Activated CD8-positive, alpha-beta memory T cell treated with anti-CD3 and anti-CD28 coated beads, Interleukin-2, amount 10 ng/mL, durations not matched to agents 7 days and 5 days (primary cell): Measurements from ENCODE around the gene PSTK. TPM values are rescaled to one million over a fixed set of nuclear protein-coding genes. Genes with fewer than 3 reads are reported as not detected.

ENCODE experiments used
- ATAC-seq: fragments of 150-1000 bp; cut with Tn5 transposase; one replicate; pipeline ENCODE4 v1.10.0; 2021; ENCODE audit warnings: moderate library complexity
- CTCF ChIA-PET: fragments of 350-600 bp; sonication (Branson Sonifier 250); formaldehyde crosslinking; loops from one replicate; lab custom pipeline; 2021; ENCODE audit warnings: antibody characterized with exemption; lab: Charles Lee
- DNase-seq: peaks from one replicate; pipeline ENCODE4 v3.0.0-alpha.2; 2020
- H3K27ac Mint-ChIP-seq: one replicate; pipeline ENCODE4 v1.8.0; 2021; ENCODE audit warnings: mild to moderate bottlenecking, mixed read lengths
- H3K27me3 Mint-ChIP-seq: one replicate; pipeline ENCODE4 v1.8.0; 2021; ENCODE audit warnings: mixed read lengths
- H3K36me3 Mint-ChIP-seq: one replicate; pipeline ENCODE4 v1.8.0; 2021; ENCODE audit warnings: mild to moderate bottlenecking, mixed read lengths
- H3K4me1 Mint-ChIP-seq: one replicate; pipeline ENCODE4 v1.8.0; 2021; ENCODE audit warnings: mixed read lengths
- H3K4me3 Mint-ChIP-seq: one replicate; pipeline ENCODE4 v1.8.0; 2021; ENCODE audit warnings: mild to moderate bottlenecking, moderate library complexity, mixed read lengths
- H3K9me3 Mint-ChIP-seq: one replicate; pipeline ENCODE4 v1.8.0; 2022; ENCODE audit warnings: low read depth, mixed read lengths
- total RNA-seq, 2 experiments: library from RNA; stranded (reverse); gene quantifications; one replicate each; pipeline ENCODE4 v1.2.3, GENCODE V29; 2021

Gene PSTK
- total RNA-seq, 2 experiments from 2014 or later: 2.8 to 4.5 TPM

- DNase-seq (no peak), ATAC-seq (no peak)
- no peak overlapping the region for H3K4me3 Mint-ChIP-seq
- H3K36me3 Mint-ChIP-seq: peaks cover 2% of the 10 kb centered on the region
- CTCF ChIA-PET: no interaction called here
- H3K27me3 Mint-ChIP-seq: peaks cover 19% of the 10 kb centered on the region
- no peak overlapping the region for H3K27ac Mint-ChIP-seq
- peaks cover 24% of the 10 kb centered on the region for H3K9me3 Mint-ChIP-seq
- no peaks in the 10 kb centered on the region for H3K4me1 Mint-ChIP-seq
Observed at GRCh38 chr10:122968698-122969097, 11.5 kb upstream of the PSTK start.

DNA sequence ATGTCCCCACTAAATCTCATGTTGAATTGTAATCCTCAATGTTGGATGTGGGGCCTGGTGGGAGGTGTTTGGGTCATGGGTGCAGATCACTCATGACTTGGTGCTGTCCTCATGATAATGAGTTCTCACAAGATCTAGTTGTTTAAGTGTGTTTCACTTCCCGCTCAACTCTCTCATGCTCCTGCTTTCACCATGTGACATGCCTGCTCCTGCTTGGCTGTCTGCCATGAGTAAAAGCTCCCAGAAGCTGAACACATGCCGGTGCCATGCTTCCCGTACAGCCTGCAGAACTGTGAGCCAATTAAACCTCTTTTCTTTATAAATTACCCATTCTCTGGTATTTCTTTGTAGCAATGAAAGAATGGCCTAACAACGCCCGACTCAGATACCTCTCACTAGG, 6.2 kb upstream of the PSTK start:
- H3K36me3 Mint-ChIP-seq: no peaks in the 10 kb centered on the region
- no peaks in the 10 kb centered on the region for H3K4me1 Mint-ChIP-seq
- CTCF ChIA-PET: no interaction called here
- no peak for DNase-seq
- no peak overlapping the region for H3K27ac Mint-ChIP-seq
- peaks cover 2% of the 10 kb centered on the region for H3K9me3 Mint-ChIP-seq
- H3K4me3 Mint-ChIP-seq: no peak overlapping the region
- no peak for ATAC-seq
- peaks cover 7% of the 10 kb centered on the region for H3K27me3 Mint-ChIP-seq

- no peak overlapping the region for H3K4me3 Mint-ChIP-seq
- DNase-seq: no peak
- H3K27ac Mint-ChIP-seq: no peak overlapping the region
- ATAC-seq: no peak
- CTCF ChIA-PET: no interaction called here
- no peaks in the 10 kb centered on the region for H3K4me1 Mint-ChIP-seq
- H3K36me3 Mint-ChIP-seq: no peaks in the 10 kb centered on the region
- no peaks in the 10 kb centered on the region for H3K9me3 Mint-ChIP-seq
- peaks cover 7% of the 10 kb centered on the region for H3K27me3 Mint-ChIP-seq
Observed at GRCh38 chr10:122974543-122975064, 5.6 kb upstream of the PSTK start.

- Mint-ChIP-seq H3K27me3 (peaks cover 7% of the 10 kb centered on the region), H3K27ac (peak overlapping the region; percentile 97), H3K36me3 (no peaks in the 10 kb centered on the region), H3K4me3 (peak overlapping the region; percentile 86), H3K4me1 (peaks cover 22% of the 10 kb centered on the region), H3K9me3 (no peaks in the 10 kb centered on the region)
- CTCF ChIA-PET: interaction anchor here (1.5 to 4.5 kb wide), 6 partner anchors 9 to 31 kb away, joined by 5 to 43 read pairs (median 6); partner anchors contain the start of genes ACADSB and IKZF5
- ATAC-seq (no peak), DNase-seq (no peak)
Observed at GRCh38 chr10:122981066-122981464, 864 bp downstream of the PSTK start.

DNA sequence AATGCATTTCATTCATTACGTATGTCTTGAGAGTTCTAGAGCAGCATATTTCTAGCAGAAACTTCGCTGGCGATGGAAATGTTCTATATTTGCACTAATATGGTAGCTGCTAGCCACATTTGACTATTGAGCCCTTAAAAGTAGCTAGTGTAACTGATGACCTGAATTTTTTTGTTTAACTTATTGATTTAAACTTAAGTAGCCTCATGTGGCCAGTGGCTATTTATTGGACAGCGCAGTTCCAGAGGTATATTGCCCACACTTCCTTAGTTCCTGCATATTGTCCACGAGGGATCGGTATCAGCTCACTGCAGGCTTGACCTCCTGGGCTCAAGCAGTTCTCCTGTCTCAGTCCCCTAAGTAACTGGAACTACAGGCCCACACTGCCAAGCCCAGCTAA, 3.7 kb downstream of the PSTK start:
- H3K36me3 Mint-ChIP-seq: no peaks in the 10 kb centered on the region
- no peak overlapping the region for H3K4me3 Mint-ChIP-seq
- CTCF ChIA-PET: interaction anchor here (0.8 to 1.8 kb wide), 2 partner anchors 32 to 38 kb away, joined by 3 to 6 read pairs; no protein-coding TSS in a partner anchor
- no peak overlapping the region for H3K27ac Mint-ChIP-seq
- peaks cover 22% of the 10 kb centered on the region for H3K4me1 Mint-ChIP-seq
- no peak for DNase-seq
- no peaks in the 10 kb centered on the region for H3K9me3 Mint-ChIP-seq
- H3K27me3 Mint-ChIP-seq: no peaks in the 10 kb centered on the region
- no peak for ATAC-seq

GRCh38 chr10:122984708-122985107, 4.5 kb downstream of the PSTK start:
- DNase-seq: no peak
- no peaks in the 10 kb centered on the region for H3K27me3 Mint-ChIP-seq
- no peaks in the 10 kb centered on the region for H3K9me3 Mint-ChIP-seq
- CTCF ChIA-PET: no interaction called here
- no peak overlapping the region for H3K4me3 Mint-ChIP-seq
- no peak for ATAC-seq
- H3K27ac Mint-ChIP-seq: no peak overlapping the region
- H3K36me3 Mint-ChIP-seq: no peaks in the 10 kb centered on the region
- H3K4me1 Mint-ChIP-seq: peaks cover 21% of the 10 kb centered on the region

DNA sequence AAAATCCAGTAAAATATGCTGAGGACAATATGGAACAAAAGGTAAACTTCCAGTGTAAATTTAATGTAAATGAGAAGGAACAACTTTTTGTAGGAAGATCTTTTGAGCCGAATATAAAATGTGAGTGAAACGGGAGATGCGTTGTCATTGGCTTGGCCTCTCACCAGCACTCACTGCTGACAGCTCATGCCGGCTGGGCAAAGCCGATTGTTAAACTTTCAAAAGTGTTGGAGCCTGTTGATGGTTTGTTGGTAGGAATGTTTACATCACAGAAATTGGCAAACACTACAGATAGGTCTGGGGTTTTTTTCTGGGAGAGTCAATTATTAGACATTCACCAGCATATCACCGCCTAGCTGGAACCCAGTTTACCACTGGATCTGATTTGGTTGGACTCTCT, 6.1 kb downstream of the PSTK start:
- Mint-ChIP-seq H3K36me3 (peaks cover 3% of the 10 kb centered on the region), H3K27me3 (no peaks in the 10 kb centered on the region), H3K4me3 (no peak overlapping the region), H3K4me1 (peaks cover 7% of the 10 kb centered on the region), H3K9me3 (no peaks in the 10 kb centered on the region), H3K27ac (no peak overlapping the region)
- DNase-seq (no peak), ATAC-seq (no peak)
- CTCF ChIA-PET: no interaction called here

- Mint-ChIP-seq H3K27me3 (no peaks in the 10 kb centered on the region), H3K4me1 (no peaks in the 10 kb centered on the region), H3K4me3 (no peak overlapping the region), H3K9me3 (no peaks in the 10 kb centered on the region), H3K27ac (no peak overlapping the region), H3K36me3 (peaks cover 6% of the 10 kb centered on the region)
- CTCF ChIA-PET: no interaction called here
- ATAC-seq: no peak
- no peak for DNase-seq
Observed at GRCh38 chr10:122988501-122988900, 8.3 kb downstream of the PSTK start.

DNA sequence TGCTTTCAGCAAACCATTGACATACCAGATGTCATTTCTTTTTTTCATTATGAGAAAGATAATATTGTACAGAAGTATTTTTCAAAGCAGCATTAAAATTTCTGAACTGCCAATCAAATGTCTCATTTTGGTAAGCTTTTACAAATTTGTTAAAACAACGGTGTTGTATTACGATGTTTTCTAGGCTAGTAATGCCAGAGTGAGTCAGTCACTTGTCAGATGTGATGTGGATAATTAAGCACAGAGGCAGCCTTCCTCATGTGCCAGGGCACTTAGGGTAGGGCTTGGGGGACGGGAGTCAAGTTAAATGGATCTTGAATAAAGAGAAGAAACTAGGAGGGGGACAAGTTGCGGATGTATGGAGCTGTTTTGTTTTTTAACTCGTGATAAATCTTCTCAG, 10.1 kb downstream of the PSTK start:
- no peaks in the 10 kb centered on the region for H3K27me3 Mint-ChIP-seq
- no peaks in the 10 kb centered on the region for H3K9me3 Mint-ChIP-seq
- CTCF ChIA-PET: interaction anchor here (1.0 to 1.2 kb wide), 3 partner anchors 8 to 17 kb away, joined by 3 to 6 read pairs (median 5); partner anchors contain the start of gene PSTK
- peaks cover 16% of the 10 kb centered on the region for H3K36me3 Mint-ChIP-seq
- no peak for ATAC-seq
- H3K4me1 Mint-ChIP-seq: no peaks in the 10 kb centered on the region
- H3K4me3 Mint-ChIP-seq: no peak overlapping the region
- DNase-seq: no peak
- no peak overlapping the region for H3K27ac Mint-ChIP-seq

DNA sequence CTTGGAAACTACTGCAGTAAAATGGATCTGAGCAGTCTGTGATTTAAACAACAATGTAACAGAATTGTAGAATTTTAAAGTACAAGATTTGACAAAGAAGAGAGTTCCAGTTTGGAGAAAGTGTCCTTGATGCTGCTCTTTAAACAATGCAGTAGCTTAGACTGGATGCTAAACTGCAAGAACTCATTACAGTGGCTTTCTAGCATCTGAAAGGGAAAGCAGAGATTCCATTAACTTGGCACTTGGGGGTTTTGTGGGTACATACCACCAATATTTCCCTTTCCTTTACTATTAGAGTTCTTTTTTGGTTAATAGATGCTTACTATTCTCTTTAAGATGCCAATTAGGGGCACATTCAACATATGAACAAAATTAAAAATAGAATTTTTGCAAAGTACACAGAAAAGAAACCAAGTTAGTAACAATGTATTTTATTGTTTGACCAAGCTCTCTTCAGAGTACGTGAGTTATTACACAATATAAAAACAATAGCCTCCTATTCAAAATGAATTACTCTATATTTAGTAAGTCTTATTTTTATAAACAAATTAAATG, 11.9 kb downstream of the PSTK start:
- Mint-ChIP-seq H3K4me3 (no peak overlapping the region), H3K27me3 (no peaks in the 10 kb centered on the region), H3K4me1 (no peaks in the 10 kb centered on the region), H3K36me3 (peaks cover 25% of the 10 kb centered on the region), H3K9me3 (no peaks in the 10 kb centered on the region), H3K27ac (no peak overlapping the region)
- ATAC-seq (no peak), DNase-seq (no peak)
- CTCF ChIA-PET: no interaction called here

DNA sequence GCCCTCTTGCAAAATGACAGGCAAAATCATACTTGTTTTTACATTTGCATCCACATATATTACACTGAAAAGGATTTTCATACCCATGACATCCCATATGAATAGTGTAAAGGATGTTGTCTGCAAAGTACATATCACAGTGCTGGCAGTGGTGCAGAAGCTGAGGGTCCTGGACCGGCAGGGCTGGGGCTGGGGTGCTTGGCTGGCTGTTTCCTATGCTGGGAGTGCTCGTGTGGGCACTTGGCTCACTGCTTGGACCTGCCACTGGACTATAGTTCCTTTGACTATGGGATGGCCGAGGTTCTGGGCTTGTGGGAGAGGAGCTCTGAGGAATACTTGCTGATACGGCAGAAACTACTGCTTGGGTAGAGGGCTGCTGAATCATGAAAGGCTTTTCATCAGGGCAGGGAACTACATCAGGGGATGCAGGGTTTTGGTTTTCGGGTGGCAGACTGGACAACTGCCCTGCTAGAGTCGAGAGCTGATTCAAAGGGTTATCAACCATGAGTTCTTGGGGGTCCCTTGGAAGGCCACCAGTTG, 13.7 kb downstream of the PSTK start:
- Mint-ChIP-seq H3K4me3 (no peak overlapping the region), H3K27me3 (no peaks in the 10 kb centered on the region), H3K4me1 (peaks cover 2% of the 10 kb centered on the region), H3K9me3 (no peaks in the 10 kb centered on the region), H3K27ac (no peak overlapping the region), H3K36me3 (peaks cover 25% of the 10 kb centered on the region)
- DNase-seq: no peak
- CTCF ChIA-PET: no interaction called here
- no peak for ATAC-seq

DNA sequence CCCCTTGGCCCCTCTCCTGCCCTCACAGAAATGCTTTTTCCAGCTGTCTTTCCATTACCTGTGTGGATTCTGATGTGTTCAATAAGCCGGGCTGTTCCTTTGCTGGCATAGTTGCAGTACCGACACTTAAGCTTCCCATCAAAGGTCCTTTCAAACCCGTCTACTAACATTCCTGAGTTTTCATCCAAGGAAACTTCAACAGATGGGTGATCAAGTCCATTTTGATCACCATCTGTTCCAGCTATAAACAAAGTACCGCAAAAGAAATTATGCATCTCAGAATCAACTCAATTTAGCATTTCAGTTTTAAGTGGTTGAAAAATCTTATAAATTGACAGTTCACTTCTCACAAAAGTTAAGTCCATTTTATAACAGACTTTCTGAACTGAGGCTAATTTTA, 15.7 kb downstream of the PSTK start:
- no peak overlapping the region for H3K4me3 Mint-ChIP-seq
- no peaks in the 10 kb centered on the region for H3K27me3 Mint-ChIP-seq
- CTCF ChIA-PET: interaction anchor here (1.5 to 1.8 kb wide), 2 partner anchors 12 to 15 kb away, joined by 4 to 7 read pairs; partner anchors contain the start of genes IKZF5 and PSTK
- peaks cover 22% of the 10 kb centered on the region for H3K36me3 Mint-ChIP-seq
- no peak for DNase-seq
- no peaks in the 10 kb centered on the region for H3K9me3 Mint-ChIP-seq
- H3K4me1 Mint-ChIP-seq: peaks cover 14% of the 10 kb centered on the region
- no peak for ATAC-seq
- no peak overlapping the region for H3K27ac Mint-ChIP-seq

GRCh38 chr10:122997864-122998263, 17.7 kb downstream of the PSTK start:
- peaks cover 23% of the 10 kb centered on the region for H3K36me3 Mint-ChIP-seq
- H3K9me3 Mint-ChIP-seq: no peaks in the 10 kb centered on the region
- no peak overlapping the region for H3K4me3 Mint-ChIP-seq
- DNase-seq (no peak), ATAC-seq (no peak)
- peaks cover 14% of the 10 kb centered on the region for H3K4me1 Mint-ChIP-seq
- no peak overlapping the region for H3K27ac Mint-ChIP-seq
- H3K27me3 Mint-ChIP-seq: no peaks in the 10 kb centered on the region
- CTCF ChIA-PET: interaction anchor here (1.2 to 2.4 kb wide), 2 partner anchors 17 to 45 kb away, joined by 3 to 8 read pairs; partner anchors contain the start of gene PSTK

DNA sequence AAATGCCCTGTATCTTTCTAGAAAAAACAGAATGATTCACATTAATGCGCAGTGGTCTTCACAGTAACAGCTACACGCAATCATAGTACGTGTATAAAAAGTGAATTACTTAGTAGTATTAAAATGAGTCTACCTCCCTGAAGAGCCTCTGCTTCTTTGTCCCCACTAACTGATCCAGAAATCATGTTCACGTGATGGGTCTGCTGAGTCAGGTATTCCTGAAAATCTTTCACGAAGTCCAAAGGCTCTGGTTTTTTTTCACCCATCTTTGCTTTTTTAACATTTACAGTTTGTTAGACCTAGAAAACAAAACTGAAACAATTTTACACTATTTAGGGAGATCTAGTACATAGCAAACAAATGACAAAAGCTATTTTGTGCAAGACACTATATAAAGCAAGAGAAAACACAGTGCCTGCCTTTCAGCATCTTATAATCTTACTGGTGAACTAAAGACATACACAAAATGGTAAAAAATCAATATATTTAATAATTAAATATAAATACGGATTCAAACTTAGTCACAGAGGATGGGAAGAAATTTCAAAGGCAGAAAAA, 18.2 kb downstream of the PSTK start:
- DNase-seq: no peak
- Mint-ChIP-seq H3K36me3 (peaks cover 22% of the 10 kb centered on the region), H3K4me1 (peaks cover 14% of the 10 kb centered on the region), H3K27ac (no peak overlapping the region), H3K9me3 (no peaks in the 10 kb centered on the region), H3K4me3 (no peak overlapping the region), H3K27me3 (no peaks in the 10 kb centered on the region)
- ATAC-seq: no peak
- CTCF ChIA-PET: interaction anchor here (1.2 to 2.4 kb wide), 2 partner anchors 18 to 45 kb away, joined by 3 to 8 read pairs; partner anchors contain the start of gene PSTK
